NCI-H524 treated with DMSO at 0.1 percent for 48 hours (cell line): Measurements from ENCODE around the gene NDUFA6.

Source experiments
- DNase-seq: peaks from one replicate; lab custom pipeline; 2025; lab: John Stamatoyannopoulos, UW

Gene NDUFA6

DNA sequence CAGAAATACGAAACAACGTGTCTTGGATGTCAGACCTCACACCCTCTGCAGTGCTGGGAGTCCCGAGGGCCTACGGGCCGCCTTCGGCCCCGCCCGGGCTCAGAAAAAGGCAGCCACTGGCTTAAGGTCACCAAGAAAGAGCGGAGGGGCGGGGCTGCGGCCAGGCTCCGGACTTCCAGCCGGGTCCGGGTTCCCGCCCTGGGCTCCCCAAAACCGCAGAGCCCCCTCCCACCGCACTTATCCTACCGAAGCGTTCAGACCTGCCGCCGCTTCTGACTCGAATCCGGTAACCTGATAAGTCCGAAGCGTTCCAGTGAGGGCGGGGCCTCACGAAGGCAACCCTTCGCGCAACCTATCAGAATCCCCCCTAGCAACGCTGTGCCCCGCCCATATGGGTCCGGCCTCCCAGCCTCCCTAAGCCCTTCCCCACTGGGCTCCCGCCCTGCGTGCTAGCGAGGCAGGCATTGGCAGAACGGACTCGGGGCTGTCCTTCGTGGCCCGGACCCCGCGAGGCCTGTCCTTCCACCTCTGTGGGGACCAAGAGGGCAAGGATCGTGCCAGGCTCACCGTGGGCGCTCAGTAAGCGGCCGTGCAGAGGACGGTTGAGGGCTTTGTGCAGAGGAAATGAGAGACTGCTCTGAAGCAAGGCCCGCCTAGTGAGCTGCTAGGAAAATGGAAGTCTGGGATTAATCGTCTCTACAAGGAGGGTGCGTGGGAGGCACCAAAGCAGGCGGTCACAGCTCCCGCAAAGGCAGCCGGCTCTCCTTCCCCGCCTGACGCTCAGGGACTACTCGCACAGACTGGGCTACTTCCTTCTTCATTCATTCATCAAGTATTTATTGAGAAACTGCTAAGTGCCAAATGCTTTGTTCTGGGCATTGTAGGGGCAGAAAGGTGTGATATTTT is 19.8 kb downstream of the NDUFA6 start, which contains the start of gene NAGA:
NAGA (minus strand) TSS at position 296 of the 906 bp plus-strand sequence. CDS start 515 bp downstream, outside the sequence.
- DNase-seq: peak; percentile 71

GRCh38 chr22:42069801-42070516 is 20.6 kb downstream of the NDUFA6 start:
- DNase-seq: no peak

DNA sequence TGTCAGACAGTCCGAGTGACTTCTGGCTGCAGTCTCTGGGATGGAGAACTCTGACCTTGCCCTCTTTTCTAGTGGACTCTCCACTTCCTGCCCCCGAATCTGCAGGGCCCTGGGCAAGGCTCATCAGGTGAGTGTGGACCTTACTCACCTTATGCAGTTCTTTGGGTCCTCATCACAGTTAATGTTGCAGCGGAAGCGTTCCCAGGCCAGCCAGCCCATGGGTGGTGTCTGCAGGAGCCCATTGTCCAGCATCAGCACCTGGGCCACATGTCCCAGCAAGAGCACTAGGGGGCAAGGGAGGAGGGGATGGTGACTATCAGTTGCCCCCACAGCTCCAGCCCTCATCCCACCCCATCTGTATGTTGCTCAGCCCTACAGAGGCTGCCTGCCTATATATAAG is 22.3 kb downstream of the NDUFA6 start:
- DNase-seq: no peak

GRCh38 chr22:42067671-42068251 is 22.8 kb downstream of the NDUFA6 start:
- DNase-seq: no peak

- DNase-seq: no peak
Observed at GRCh38 chr22:42066937-42067336, 23.6 kb downstream of the NDUFA6 start.

GRCh38 chr22:42066126-42066761 is 24.3 kb downstream of the NDUFA6 start:
- DNase-seq: no peak

- DNase-seq: no peak
Observed at GRCh38 chr22:42065438-42066125, 25.0 kb downstream of the NDUFA6 start.

DNA sequence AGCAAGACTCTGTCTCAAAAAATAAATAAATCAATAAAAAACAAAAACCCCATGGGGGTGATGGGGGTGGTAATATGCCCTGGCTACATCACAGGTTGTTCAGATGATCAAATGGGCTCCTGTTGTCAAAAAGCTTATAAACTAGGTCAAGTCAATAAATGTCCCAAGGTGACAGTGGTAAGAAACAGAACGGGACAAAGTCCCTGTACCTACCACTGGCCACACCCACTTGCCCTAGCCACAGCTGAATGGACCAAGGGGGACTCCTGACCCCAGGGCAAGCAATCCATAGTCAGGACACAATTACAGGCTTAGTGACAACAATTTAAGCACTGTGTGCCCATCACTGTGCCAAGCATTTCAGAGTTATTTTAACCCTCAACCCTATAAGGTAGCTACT is 25.9 kb downstream of the NDUFA6 start:
- no peak for DNase-seq

GRCh38 chr22:42062506-42063170 is 27.9 kb downstream of the NDUFA6 start:
- DNase-seq: no peak

GRCh38 chr22:42061041-42061440 is 29.5 kb downstream of the NDUFA6 start:
- DNase-seq: no peak

DNA sequence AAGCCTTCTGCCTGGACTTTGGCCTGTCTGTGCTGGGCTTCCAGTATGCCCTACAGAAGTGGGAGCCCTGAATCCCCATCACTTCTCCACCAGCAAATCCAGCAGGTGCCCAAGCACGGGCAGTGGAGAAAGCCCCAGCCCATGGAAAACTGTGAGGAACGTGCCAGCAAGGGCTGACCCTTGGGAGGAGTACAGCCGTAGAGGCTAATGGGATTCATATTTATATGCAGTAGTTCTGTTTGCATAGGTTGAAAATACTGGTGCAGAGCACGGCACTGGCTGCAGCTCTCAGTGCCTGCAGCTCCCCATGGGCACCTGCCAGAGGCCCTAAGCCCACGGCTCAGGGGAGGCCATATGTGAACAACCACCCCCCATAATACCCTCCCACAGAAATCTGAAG is 30.1 kb downstream of the NDUFA6 start:
- no peak for DNase-seq

- no peak for DNase-seq
Observed at GRCh38 chr22:42056757-42057511, 33.6 kb downstream of the NDUFA6 start.

- DNase-seq: no peak
Observed at GRCh38 chr22:42052765-42053164, 37.8 kb downstream of the NDUFA6 start.

GRCh38 chr22:42050641-42051180 is 39.9 kb downstream of the NDUFA6 start:
- DNase-seq: no peak

DNA sequence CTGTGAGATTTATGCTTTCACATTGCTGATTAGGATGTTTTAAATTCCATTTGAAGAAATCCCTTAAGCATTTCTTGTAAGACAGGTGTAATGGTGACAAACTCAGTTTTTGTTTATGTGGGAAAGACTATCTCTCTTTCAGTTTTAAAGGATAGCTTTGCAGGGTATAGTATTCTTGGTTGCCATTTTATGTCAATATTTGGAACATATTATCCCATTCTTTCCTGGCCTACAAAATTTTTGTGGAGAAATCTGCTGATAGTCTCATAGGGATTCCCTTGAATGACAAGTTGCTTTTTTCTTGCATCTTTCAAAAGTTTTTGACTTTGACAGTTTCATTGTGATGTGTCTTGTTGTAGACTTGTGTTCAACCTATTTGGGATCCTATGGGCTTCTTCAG is 48.8 kb downstream of the NDUFA6 start:
- DNase-seq: no peak

DNA sequence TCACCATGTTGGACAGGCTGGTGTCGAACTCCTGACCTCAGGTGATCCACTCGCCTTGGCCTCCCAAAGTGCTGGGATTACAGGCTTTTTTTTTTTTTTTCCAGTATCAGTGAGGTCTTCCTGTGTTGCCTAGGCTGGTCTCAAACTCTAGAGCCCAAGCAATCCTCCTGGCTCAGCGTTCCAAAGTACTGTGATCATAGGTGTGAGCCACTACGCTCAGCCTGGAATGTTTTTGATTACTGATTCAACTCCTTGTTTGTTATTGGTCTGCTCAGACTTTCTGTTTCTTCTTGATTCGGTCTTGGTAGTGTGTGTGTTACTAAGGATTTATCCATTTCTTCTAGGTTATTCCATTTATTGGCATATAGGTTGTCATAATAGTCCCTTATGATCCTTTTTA is 51.3 kb downstream of the NDUFA6 start:
- DNase-seq: no peak
